Mesothelial cell of epicardium (in vitro differentiated cells): Measurements from ENCODE around the gene EXOC4. TPM values are rescaled to one million over a fixed set of nuclear protein-coding genes. Genes with fewer than 3 reads are reported as not detected.

Experiments
- DNase-seq, 2 experiments: peaks; one replicate each; pipeline ENCODE4 v3.0.0; 2021; ENCODE audit warnings: low spot score in 2 of 2; ENCODE audit not compliant: unreplicated experiment in 2 of 2
- H3K27ac Mint-ChIP-seq: 2 replicates; pipeline ENCODE4 v1.8.0; 2021; ENCODE audit warnings: mixed read lengths
- H3K27me3 Mint-ChIP-seq: 2 replicates; pipeline ENCODE4 v1.8.0; 2021; ENCODE audit warnings: low read depth, mixed read lengths
- H3K36me3 Mint-ChIP-seq: 2 replicates; pipeline ENCODE4 v1.8.0; 2021; ENCODE audit warnings: mixed read lengths
- H3K4me1 Mint-ChIP-seq: 2 replicates; pipeline ENCODE4 v1.8.0; 2021; ENCODE audit warnings: mixed read lengths
- H3K4me3 Mint-ChIP-seq: 2 replicates; pipeline ENCODE4 v1.8.0; 2021; ENCODE audit warnings: mild to moderate bottlenecking, moderate library complexity, mixed read lengths
- H3K9me3 Mint-ChIP-seq: 2 replicates; pipeline ENCODE4 v1.8.0; 2021; ENCODE audit warnings: mixed read lengths
- total RNA-seq: library from RNA; stranded (reverse); gene quantifications from 3 replicates; pipeline ENCODE4 v1.2.1, GENCODE V29; 2021
- TF ChIP-seq, protein P1 (sequence below): fragments of 200-600 bp; sonication (generic); IDR thresholded peaks from one replicate; pipeline ENCODE4 v1.5.0; 2021; ENCODE audit warnings: antibody characterized with exemption; ENCODE audit not compliant: unreplicated experiment

EXOC4 gene
- total RNA-seq, 1 donor from 2014 or later: 105 TPM

- TF ChIP-seq, protein P1, sequence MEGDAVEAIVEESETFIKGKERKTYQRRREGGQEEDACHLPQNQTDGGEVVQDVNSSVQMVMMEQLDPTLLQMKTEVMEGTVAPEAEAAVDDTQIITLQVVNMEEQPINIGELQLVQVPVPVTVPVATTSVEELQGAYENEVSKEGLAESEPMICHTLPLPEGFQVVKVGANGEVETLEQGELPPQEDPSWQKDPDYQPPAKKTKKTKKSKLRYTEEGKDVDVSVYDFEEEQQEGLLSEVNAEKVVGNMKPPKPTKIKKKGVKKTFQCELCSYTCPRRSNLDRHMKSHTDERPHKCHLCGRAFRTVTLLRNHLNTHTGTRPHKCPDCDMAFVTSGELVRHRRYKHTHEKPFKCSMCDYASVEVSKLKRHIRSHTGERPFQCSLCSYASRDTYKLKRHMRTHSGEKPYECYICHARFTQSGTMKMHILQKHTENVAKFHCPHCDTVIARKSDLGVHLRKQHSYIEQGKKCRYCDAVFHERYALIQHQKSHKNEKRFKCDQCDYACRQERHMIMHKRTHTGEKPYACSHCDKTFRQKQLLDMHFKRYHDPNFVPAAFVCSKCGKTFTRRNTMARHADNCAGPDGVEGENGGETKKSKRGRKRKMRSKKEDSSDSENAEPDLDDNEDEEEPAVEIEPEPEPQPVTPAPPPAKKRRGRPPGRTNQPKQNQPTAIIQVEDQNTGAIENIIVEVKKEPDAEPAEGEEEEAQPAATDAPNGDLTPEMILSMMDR: no peak
- Mint-ChIP-seq H3K27me3 (no peaks in the 10 kb centered on the region), H3K4me3 (no peak overlapping the region), H3K36me3 (peaks cover 3% of the 10 kb centered on the region), H3K27ac (no peak overlapping the region), H3K4me1 (no peaks in the 10 kb centered on the region), H3K9me3 (peaks cover 3% of the 10 kb centered on the region)
- DNase-seq: no peak
These were observed 545.1 kb downstream of the EXOC4 start for GRCh38 chr7:133797818-133798520.

GRCh38 chr7:133801341-133801740, 548.5 kb downstream of the EXOC4 start:
- DNase-seq: no peak
- Mint-ChIP-seq H3K36me3 (no peaks in the 10 kb centered on the region), H3K4me1 (no peaks in the 10 kb centered on the region), H3K9me3 (no peaks in the 10 kb centered on the region), H3K4me3 (no peak overlapping the region), H3K27ac (no peak overlapping the region), H3K27me3 (no peaks in the 10 kb centered on the region)
- TF ChIP-seq, protein P1: no peak

DNA sequence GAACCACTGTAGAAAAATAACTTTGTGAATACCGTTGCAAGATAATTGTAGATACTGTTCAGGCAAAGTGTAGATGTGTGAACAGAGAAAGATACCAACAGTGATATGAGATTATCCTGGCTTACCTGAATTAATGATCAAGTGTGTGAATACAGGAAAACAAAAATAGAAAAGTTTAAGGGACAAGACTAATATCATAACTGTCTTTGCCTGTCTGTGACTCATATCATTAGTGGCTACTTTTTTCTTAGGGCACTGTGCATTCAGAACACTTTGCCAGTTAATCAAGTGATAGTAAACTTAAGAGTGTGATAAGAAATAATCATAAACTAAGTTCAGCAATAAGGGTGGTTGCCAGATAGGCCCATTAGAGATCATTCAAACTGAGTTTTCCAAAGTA, 551.2 kb downstream of the EXOC4 start:
- no peak for DNase-seq
- TF ChIP-seq, protein P1: no peak
- no peaks in the 10 kb centered on the region for H3K9me3 Mint-ChIP-seq
- no peak overlapping the region for H3K4me3 Mint-ChIP-seq
- no peak overlapping the region for H3K27ac Mint-ChIP-seq
- H3K4me1 Mint-ChIP-seq: no peaks in the 10 kb centered on the region
- no peaks in the 10 kb centered on the region for H3K27me3 Mint-ChIP-seq
- H3K36me3 Mint-ChIP-seq: no peaks in the 10 kb centered on the region

DNA sequence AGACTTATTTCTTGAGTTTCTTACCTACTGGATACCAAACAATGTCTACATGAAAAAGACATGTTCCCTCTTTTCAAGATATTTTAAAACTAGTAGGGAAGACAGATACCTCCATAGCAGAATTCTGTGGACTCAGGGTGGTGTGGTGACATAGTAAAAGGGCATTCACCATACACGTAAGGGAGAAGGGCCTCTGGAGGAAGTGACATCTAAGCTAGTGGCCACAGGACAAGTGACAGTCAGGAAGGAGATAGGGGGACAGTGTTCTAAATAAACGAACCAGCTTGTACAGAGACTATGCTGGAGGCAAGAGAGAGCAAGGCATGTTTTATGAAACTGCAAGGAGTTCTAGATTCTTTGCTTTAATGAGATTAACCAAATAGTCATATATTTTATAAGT, 552.5 kb downstream of the EXOC4 start:
- TF ChIP-seq, protein P1: no peak
- Mint-ChIP-seq H3K4me3 (no peak overlapping the region), H3K27me3 (no peaks in the 10 kb centered on the region), H3K27ac (no peak overlapping the region), H3K9me3 (no peaks in the 10 kb centered on the region), H3K4me1 (no peaks in the 10 kb centered on the region), H3K36me3 (no peaks in the 10 kb centered on the region)
- DNase-seq: no peak

GRCh38 chr7:133807624-133808492, 555.0 kb downstream of the EXOC4 start:
- TF ChIP-seq, protein P1: no peak
- H3K27me3 Mint-ChIP-seq: no peaks in the 10 kb centered on the region
- no peak overlapping the region for H3K4me3 Mint-ChIP-seq
- H3K4me1 Mint-ChIP-seq: no peaks in the 10 kb centered on the region
- no peaks in the 10 kb centered on the region for H3K9me3 Mint-ChIP-seq
- H3K36me3 Mint-ChIP-seq: no peaks in the 10 kb centered on the region
- no peak overlapping the region for H3K27ac Mint-ChIP-seq
- no peak for DNase-seq
